COLO829 (cell line): ENCODE measurements around the gene OTOR.

Source experiments
- DNase-seq: peaks from one replicate; pipeline ENCODE4 v3.0.0; 2012; ENCODE audit warnings: low spot score

The OTOR gene

DNA sequence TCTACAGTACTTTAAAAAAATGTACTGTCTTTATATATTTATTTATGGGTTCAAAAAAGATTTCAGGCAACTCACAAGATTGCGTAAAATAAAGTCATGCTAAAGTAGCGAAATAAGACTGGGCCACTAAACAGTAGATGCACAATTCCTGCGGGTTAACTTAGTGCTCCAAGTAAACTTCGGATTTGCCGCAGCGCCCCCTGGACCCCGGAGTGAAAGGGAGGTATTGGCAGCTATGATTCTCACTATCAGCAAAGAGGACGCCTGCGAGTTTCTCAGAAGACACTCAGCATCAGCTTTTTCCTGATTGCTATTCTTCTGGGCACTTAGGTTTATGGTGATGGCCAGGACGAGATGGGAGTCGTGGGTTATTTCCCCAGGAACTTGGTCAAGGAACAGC lies 1.4 kb downstream of the OTOR start:
- no peak for DNase-seq

DNA sequence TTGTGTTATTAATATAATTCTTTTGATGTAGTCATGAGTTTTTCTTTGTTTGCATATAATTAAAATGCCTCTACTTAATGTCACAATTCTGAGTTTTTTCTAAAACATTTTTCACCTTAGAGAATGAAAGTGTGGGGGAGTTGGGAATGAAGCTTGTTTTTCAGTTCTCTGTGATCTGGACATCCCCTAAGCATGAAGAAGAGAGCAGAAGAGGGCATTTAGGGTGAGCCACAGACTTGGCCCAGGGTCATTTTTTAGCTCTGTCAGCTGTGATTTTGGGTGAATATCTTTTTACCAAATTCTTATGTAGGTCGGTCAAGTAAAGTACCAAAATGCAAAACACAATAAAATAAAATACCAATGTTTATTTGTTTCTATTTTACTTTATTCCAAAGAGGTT lies 3.9 kb downstream of the OTOR start:
- DNase-seq, result no peak

DNA sequence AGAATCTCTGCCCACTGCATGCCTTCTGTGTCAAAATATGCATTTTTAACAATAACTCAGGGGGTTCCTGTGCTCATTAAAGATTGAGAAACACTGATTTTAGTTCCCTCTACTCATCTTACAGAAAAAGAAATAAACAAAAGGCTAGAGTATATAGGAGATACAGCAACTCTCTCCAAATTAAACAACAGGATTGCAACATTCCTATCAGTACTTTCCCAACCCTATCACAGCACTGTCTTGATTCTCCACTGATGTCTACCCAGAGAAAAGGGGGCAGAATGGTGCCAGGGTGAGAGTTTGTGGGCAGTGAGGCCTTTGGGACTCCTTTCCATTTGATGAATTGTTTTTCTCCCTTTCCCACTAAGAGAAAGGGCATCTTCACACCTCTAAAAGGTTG lies 4.7 kb downstream of the OTOR start:
- DNase-seq, result no peak

DNA sequence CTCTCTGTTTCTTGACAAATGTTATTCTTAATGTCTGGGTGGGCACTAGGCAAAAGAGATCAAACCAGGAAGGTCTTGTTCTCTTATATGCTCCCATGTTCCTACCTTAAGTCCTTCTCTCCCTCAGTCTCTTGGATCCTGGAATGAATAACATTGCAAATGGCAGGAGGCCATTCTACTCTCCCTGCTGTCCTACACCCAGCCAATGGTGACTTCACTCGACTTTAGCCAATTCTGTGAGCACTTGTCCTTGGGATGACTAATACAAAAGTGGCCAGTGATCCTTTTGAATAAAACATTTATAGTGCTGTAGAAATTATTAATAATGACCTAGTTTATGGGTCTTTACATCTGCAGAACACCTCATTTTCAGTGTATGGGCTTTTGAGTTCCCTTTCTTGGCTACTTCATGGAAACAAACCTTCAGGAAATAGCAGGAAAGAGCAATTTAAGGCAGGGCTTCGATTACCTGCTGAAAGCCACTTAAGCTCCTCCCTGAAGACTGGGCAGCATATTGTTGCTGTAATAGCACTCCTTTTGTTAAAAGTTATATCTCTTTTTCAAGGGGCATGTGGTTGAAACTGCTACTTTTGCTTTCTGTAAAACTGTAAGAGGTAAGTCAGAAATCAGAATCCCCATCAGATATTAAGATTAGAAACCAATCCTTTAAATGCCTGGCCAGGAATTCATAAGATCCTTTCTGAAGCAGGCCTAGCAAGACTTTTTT lies 10.5 kb downstream of the OTOR start:
- DNase-seq, result no peak

DNA sequence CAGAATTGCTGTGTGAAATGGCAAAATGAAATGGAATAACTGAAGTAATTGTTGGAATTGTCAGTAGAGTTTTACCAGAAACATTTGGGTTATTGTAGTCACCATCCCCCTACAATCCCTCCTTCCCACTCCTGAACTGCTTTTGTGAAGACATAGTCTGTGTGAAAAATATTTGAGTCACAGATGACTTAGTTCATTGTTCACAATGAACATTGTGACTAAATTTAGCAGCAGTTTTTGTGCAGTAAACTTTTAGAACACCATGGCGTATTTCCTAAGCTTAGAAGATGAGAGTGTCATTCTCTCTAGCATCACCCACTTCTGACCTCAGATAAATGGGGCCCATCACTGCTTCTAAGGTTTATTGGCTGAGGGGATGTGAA lies 11.0 kb downstream of the OTOR start:
- DNase-seq, result peak; percentile 63

DNA sequence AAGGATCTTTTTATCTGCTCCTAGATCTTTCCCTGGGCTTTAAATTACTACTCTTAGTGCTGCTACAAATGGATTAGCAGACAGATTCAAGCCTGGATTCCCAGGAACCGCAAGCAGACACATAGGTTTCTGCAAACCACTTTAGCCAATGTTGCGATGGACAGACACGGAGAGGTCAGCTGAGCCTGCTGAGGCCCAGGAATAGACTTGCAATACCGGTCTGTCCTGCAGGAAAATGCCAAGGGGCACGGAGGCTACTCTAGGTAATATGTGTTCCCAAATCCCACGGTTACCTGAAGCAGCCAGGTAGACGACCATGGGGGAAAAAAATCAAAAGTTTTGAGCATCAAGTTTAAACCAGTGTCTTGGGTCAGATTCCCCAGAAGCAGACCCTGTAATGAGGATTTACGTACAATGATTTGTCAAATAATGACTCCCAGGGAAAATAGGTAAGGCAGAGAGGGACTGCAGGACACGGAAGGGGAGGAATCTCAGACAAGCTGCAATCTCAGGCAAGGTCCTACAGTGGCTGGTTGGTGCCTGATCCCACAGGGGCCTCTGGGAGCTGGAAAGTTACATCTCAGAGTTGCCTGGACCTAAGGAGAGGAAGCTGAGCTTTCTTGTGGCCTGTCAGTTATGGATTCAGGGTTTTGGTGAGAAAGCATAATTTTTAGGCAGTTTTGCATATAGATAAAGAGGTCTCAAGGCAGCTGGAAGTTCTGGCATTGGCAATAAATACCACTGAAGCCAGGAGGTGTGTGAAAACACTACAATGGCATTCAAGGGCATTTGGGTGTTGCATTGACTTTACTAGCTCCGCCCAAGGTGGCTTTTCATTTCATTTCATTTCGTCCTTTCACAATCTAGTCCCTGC lies 12.5 kb downstream of the OTOR start:
- no peak for DNase-seq

DNA sequence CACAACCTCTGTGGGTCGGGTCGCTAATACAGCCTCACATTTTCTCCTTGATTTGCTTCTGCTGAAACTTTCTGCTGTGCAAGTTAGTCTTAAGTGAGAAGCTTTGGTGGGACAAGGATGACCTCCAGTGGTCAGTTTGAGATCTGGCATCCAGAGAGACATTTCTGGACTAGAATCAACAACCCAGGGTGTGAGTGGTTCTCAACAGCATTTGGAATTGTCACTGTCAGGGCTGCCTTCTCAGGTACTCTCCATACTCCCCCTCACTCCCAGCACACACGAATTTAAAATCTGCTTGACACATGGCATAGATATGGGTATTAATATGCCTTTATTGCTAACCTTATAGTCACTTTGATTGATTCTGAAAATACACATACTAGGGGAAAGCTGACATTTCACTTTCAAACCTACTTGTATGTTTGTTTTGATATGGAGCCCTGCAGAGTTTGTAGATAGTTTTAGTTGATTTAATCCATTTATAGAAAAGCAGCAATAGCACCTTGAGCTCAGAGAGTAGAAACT lies 13.2 kb downstream of the OTOR start:
- peak; percentile 93 for DNase-seq

DNA sequence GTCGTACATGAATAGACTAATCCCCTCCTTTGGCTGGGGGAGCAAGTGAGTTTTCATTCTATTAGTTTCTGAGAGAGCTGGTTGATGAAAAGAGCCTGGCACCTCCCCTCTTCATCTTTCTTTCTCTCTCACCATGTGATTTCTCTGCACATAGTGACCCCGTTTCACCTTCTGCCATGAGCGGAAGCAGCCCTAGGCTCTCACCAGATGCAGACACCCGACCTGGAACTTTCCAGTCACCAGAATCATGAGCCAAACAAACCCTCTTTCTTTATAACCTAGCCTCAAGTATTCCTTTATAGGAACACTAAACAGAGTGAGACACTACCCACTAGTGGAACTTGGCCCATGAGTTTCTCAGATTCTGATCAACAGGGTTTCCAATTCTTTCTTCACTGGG lies 16.4 kb downstream of the OTOR start:
- no peak for DNase-seq

DNA sequence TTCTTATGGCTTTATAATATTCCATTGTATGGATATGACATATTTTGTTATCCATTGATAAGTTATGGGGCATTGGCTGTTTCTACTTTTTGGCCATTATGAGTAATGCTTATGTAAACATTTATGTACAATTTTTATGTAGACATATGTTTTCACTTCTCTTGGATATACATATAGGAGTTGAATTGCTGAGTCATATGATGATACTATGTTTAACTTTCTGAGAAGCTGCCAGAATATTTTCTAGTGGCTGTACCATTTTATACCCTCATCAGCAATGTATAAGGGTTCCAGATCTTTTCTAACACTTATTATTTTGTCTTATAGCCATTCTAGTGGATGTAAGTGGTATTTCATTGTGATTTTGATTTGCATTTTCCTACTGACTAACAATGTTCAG lies 23.1 kb downstream of the OTOR start:
- DNase-seq, result no peak

DNA sequence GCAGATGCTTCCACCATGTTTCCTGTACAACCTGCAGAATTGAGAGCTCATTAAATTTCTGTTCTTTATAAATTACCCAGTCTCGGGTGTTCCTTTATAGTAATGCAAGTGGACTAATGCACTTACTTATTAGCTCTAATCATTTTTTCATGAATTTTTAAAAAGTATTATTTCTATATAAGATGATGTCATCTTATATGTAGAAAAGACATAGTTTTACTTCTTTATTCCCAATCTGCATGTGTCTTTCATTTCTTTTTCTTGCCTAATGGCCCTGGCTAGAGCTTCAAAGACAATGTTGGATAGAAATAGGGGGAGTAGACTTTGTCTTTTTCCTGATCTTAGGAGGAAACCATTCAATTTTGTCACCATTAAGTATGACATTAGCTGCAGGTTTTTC lies 27.8 kb downstream of the OTOR start:
- no peak for DNase-seq

DNA sequence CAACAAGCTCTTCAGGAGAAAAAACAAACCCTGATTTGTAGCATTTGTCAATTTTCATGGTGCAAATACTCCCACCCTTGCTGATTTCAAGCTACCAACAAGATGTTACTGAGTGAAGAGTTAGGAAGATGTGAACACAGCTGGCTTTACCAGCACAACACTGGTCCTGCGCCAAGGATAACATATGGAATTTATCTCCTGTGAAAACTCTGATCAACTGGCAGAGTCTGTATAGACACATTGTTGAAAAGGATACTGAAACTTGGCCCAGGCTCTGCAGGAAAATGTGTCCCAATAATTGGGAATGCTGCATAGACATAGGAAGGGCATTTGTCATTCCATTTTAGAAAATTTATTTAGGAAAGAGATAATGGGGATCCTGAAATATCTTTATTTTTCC lies 29.0 kb downstream of the OTOR start:
- no peak for DNase-seq

DNA sequence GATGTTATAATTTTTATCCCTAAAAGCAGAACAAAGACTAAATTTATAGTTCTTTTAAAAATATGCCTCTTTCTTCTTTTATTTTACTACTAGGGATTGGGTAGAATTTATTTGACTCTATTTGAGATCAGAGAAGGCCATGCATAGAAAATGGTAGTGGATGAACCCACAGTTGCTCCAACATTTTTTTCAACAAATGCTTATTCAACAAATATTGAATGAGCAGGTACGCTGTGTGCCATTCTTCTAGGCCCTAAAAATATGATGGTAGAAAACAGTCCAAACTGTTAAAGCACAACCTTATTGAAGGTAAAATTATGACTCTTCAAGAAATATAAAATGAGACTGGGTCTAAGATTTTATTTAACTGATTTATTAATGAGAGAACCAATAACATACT lies 30.0 kb downstream of the OTOR start:
- DNase-seq, result no peak

DNA sequence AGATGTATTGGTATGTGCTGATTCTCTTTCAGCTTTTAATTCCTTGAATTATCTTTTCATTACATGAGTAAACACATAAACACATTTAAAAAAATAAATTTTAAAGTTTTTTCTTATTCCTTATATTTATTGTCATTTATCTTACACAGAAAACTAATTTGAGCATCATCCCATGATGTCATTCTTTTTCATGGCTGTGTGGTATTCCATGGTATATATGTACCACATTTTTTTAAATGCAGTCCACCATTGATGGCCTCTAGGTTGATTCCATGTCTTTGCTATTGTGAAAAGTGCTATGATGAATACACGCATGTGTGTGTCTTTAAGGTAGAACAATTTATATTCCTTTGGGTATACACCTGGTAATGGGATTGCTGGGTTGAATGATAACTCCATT lies 33.3 kb downstream of the OTOR start:
- DNase-seq, result no peak

DNA sequence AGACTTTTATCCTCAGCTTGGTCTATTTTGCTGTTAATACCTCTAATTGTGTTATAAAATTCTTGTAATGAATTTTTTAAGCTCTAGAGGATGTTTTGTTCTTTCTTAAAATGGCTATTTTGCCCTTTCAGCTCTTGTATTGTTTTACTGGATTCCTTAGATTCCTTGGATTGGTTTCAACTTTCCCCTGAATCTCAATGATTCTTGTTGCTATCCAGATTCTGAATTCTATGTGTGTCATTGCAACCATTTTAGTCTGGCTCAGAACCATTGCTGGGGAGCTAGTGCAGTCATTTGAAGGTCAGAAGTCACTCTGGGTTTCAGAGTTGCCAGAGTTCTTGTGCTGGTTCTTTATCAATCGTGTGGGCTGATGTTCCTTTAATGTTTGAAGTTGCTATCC lies 37.1 kb downstream of the OTOR start:
- no peak for DNase-seq
